A673 (cell line): ENCODE data around the gene GRID2.

Experiments
- CTCF ChIP-seq: fragments of 300-800, 200-600 bp; sonication (generic); conservative IDR thresholded peaks from 2 replicates; pipeline ENCODE4 v1.5.1; 2017; ENCODE audit warnings: low read depth, mild to moderate bottlenecking, antibody characterized with exemption, low read length, moderate library complexity, mixed read lengths
- EZH2 ChIP-seq: fragments of 200-600 bp; sonication (generic); IDR thresholded peaks from 2 replicates; pipeline ENCODE4 v1.6.1; 2017; ENCODE audit warnings: borderline replicate concordance, low read depth, mild to moderate bottlenecking, mixed read lengths, antibody characterized with exemption, low read length; ENCODE audit not compliant: poor library complexity, severe bottlenecking

- TF ChIP-seq CTCF (no peak), EZH2 (no peak)
Measured at GRCh38 chr4:93263166-93263565, 959.4 kb downstream of the GRID2 start.
